Muscle of back (tissue), 11 donors: ENCODE results near the gene OTOS. TPM values are rescaled to one million over a fixed set of nuclear protein-coding genes. Genes with fewer than 3 reads are reported as not detected.

ENCODE experiments used
- DNase-seq, 3 donors: peaks; one replicate each; pipeline versions ENCODE4 v3.0.0 to v3.0.0-alpha.2; 2013
- polyA plus RNA-seq, 10 donors: library from polyadenylated mRNA; unstranded; fragments of 120-200 nt; gene quantifications; one replicate each; pipeline ENCODE4 v1.2.1, GENCODE V29; 2013; ENCODE audit not compliant: insufficient read length in 10 of 10

Gene OTOS
- polyA plus RNA-seq, 10 donors, result not detected

DNA sequence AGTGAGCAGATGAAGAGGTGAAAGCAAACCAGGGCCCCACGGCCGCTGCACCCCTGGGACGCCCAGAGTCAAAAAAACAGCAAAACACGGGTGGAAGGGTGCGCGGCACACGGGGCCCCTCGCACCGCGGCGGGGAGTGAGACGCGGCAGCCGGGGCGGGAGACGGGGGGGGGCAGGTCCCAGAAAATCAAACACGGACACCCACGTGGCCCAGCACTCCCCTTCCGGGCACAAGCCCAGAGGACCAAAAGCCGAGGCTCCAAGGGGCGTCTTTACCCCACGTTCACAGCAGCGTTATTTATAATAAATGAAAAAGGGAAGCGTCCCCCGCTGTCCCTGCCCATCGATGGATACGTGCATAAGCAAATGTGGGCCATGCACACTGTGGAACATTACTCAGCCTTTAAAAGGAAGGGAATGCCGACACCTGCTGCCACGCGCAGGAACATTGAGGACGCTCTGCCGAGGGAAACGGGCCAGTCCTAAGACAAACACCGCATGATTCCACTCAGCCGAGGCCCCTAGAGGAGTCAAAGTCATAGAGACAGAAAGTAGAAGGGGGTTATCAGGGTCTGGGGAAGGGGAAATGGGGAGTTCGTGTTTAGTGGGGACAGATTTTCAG lies 3.7 kb downstream of the OTOS start:
- no peak for DNase-seq

- DNase-seq, result peak; percentile 81 to 96 (median 89)
Observed at GRCh38 chr2:240136013-240136670, 4.3 kb downstream of the OTOS start, which contains the start of gene COPS9. TSS of gene COPS9 (minus strand) at chr2:240136305. CDS start at chr2:240136284, 21 bp downstream.

- peak in 1 of 3 donors; percentile 23 for DNase-seq
Observed at GRCh38 chr2:240135706-240136012, 4.8 kb downstream of the OTOS start.

DNA sequence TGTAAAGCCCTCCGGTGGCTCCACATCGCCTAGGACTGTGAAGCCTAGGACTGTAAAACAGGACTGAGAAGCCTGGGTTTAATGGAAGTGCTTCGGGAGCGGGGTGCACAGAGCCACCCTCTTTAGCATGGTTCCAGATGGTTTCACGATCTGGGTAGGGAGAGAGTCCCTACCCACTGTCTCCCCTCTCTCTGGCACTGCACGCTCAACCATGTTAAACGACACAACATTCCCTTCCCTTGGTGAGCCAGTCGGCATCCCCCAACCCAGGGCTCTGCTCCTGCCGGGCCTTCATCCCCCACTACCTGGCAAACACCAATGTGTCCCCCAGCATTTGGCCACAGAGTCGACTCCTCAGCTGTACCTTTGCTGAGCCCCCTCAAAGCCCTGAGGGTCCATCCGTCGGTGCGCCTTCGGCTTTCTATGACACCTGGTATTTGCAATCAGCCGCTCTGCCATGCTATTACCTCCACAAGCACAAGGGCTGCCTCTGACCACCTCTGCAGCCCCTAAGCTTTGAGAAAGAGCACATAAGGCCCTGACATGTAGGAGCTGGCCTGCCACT lies 5.4 kb downstream of the OTOS start:
- no peak for DNase-seq

DNA sequence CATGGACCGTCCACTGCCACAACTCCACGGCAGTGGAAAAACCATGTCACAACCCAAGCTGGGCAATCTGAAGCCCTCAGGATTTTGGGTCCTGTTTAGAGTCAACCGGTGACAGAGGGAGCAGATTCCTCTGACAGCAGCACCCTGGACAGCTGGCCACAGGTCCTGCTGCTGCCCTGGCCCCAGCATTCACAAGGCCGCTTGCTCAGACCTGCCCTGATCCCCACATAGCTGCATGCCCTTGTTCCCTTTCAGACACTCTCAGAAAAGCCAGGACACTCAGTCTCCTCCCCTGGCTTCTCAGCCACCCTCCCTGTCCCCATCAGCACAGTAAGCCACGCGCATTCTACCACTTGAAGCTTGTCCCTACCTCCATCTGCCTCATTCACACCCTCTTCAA lies 6.0 kb downstream of the OTOS start:
- DNase-seq, result no peak

GRCh38 chr2:240133401-240133800 lies 7.1 kb downstream of the OTOS start:
- DNase-seq, result no peak

- DNase-seq, result no peak
Observed at GRCh38 chr2:240132651-240132980, 7.8 kb downstream of the OTOS start.

GRCh38 chr2:240131941-240132650 lies 8.4 kb downstream of the OTOS start:
- no peak for DNase-seq

- DNase-seq, result no peak
Observed at GRCh38 chr2:240131296-240131695, 9.2 kb downstream of the OTOS start.

DNA sequence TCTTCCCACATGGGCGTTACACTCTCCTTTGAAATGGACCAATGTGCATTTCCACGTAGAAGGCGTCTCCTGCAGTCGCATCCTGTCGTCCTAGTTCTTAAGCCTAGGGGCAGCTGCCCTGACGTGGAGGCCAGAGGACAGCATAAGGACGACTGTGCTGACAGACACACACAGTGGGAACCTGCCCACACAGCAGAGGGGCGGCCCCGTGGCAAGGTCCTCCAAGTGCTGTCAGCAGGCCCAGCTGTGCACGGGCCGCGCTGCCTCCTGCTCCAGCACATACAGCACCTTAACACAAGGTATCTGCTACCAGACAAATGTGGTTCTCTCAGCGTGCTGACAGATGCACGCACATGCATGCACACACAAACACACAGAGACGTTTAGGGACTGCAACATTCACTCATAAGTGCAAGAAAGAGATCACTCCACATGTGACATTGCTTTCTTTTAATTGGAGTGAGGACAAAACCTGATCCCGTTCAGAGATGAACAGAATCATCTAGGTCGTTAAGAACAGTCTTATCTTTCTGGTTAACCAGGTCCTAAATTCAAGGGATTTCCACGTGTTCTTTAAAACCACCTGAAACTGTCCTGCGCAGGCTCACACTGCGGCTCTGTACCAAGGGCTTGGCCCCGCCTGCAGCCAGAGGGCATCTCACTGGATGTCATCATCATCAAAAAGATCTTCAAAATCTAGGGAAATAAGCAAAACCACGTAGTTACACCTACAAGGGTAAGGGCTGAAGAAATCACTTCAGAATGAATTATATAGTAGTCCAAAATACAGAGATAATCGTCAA lies 9.9 kb downstream of the OTOS start:
- no peak for DNase-seq

- DNase-seq, result no peak
Observed at GRCh38 chr2:240129731-240130392, 10.6 kb downstream of the OTOS start.

GRCh38 chr2:240129311-240129710 lies 11.1 kb downstream of the OTOS start:
- no peak for DNase-seq

GRCh38 chr2:240128608-240129145 lies 11.8 kb downstream of the OTOS start:
- DNase-seq, result peak; percentile 14 to 38 (median 19)

- no peak for DNase-seq
Observed at GRCh38 chr2:240127911-240128607, 12.4 kb downstream of the OTOS start.

GRCh38 chr2:240127191-240127750 lies 13.2 kb downstream of the OTOS start:
- no peak for DNase-seq

GRCh38 chr2:240126731-240127130 lies 13.7 kb downstream of the OTOS start:
- DNase-seq, result no peak

- DNase-seq, result no peak
Observed at GRCh38 chr2:240125742-240126141, 14.7 kb downstream of the OTOS start.

DNA sequence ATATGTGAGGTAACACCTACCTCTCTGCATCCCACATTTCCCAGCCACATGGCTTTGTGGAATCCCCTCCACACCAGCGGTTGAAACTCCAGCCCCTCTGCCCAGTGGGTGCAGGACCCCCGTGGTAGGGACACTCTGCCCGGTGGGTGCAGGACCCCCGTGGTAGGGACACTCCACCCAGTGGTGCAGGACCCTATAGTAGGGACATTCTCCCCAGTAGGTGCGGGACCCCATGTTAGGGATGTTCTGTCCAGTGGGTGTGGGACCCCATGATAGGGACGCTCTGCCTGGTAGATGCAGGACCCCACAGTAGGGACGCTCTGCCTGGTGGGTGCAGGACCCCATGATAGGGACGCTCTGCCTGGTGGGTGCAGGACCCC lies 15.8 kb downstream of the OTOS start:
- DNase-seq, result no peak

DNA sequence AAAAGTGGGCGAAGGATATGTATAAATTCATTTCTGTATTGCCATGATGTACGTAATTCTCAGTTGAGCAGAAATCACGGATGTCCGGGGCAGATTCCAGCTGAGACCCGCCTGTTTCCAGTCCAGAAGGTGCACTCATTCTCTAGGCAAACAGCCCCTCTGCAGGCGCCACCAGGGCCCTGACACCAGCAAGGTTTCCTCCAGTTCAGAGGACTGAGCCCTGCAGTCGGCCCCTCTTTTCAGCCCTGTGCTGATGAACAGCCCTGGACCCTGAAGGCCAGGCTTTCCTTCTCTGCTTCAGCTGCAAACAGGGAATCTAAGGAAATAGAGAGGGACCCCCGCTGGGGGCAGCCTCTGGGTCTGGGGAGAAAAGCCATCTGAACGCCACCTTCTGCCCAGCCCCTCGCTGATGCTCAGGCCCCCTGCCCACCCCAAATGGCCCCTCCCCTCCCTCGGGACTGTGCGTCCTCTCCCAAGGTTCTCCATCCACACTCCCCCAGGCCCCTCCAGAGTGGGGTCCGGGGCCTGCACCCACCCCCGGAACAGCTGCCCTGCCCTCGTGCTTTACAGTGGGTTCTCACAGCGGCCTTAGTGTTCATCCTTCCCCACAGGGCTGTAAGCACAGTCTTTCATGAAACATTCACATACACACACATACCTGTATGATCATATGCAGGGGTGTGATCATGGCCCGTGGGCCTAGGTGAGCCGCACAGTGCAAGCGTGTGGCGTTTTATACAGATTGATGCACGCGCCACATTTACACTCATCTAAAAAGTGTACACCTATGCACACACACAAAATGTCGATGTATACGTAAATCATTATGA lies 16.4 kb downstream of the OTOS start:
- DNase-seq, result no peak
